Dermis blood vessel endothelial cell (primary cell): Measurements from ENCODE around the gene LAMA1. TPM values are rescaled to one million over a fixed set of nuclear protein-coding genes. Genes with fewer than 3 reads are reported as not detected.
A peak's percentile ranks its signal among the peaks of the same experiment; 100 is the strongest.
"Not testable (repeated sequence)": the region's sequence is repeated elsewhere in the genome, so short reads cannot be mapped to it uniquely, and the experiment has no call there.

Experiments used
- DNase-seq: peaks from one replicate; pipeline ENCODE4 v3.0.0; 2010
- total RNA-seq: library from RNA; depleted of rRNA; stranded (reverse); fragments of >200 nt; gene quantifications from 2 replicates; pipeline ENCODE4 v1.2.3, GENCODE V29; 2014

LAMA1 gene
- total RNA-seq, 1 donor from 2014 or later = 1.2 TPM

- no peak for DNase-seq
Observed at GRCh38 chr18:6948281-6949055, 169.1 kb downstream of the LAMA1 start.

GRCh38 chr18:6947338-6948030 is 170.1 kb downstream of the LAMA1 start:
- no peak for DNase-seq

GRCh38 chr18:6943143-6943542 is 174.5 kb downstream of the LAMA1 start:
- DNase-seq = no peak

- DNase-seq = no peak
Observed at GRCh38 chr18:6942742-6943141, 174.9 kb downstream of the LAMA1 start.

GRCh38 chr18:6941996-6942395 is 175.6 kb downstream of the LAMA1 start:
- no peak for DNase-seq

GRCh38 chr18:6940451-6940850 is 177.1 kb downstream of the LAMA1 start:
- DNase-seq = no peak

GRCh38 chr18:6939972-6940371 is 177.6 kb downstream of the LAMA1 start:
- DNase-seq = no peak

GRCh38 chr18:6938403-6938802 is 179.2 kb downstream of the LAMA1 start:
- not testable (repeated sequence) for DNase-seq

- DNase-seq = no peak
Observed at GRCh38 chr18:6938003-6938402, 179.6 kb downstream of the LAMA1 start.

- DNase-seq = no peak
Observed at GRCh38 chr18:6934859-6935258, 182.7 kb downstream of the LAMA1 start.

GRCh38 chr18:6929370-6930102 is 188.1 kb downstream of the LAMA1 start:
- DNase-seq = no peak

- DNase-seq = no peak
Observed at GRCh38 chr18:6928359-6928758, 189.2 kb downstream of the LAMA1 start.

GRCh38 chr18:6927153-6927552 is 190.4 kb downstream of the LAMA1 start:
- no peak for DNase-seq

- DNase-seq = no peak
Observed at GRCh38 chr18:6923220-6923619, 194.4 kb downstream of the LAMA1 start.

- DNase-seq = no peak
Observed at GRCh38 chr18:6921571-6921970, 196.0 kb downstream of the LAMA1 start.

- peak; percentile 69 for DNase-seq
Observed at GRCh38 chr18:6920099-6920955, 197.3 kb downstream of the LAMA1 start.

- DNase-seq = no peak
Observed at GRCh38 chr18:6917072-6917471, 200.5 kb downstream of the LAMA1 start.

- no peak for DNase-seq
Observed at GRCh38 chr18:6901286-6901926, 216.2 kb downstream of the LAMA1 start.

- DNase-seq = no peak
Observed at GRCh38 chr18:6891788-6892187, 225.8 kb downstream of the LAMA1 start.
